CD4-positive, alpha-beta T cell (primary cell): ENCODE data around the gene DCLK1. TPM values are rescaled to one million over a fixed set of nuclear protein-coding genes. Genes with fewer than 3 reads are reported as not detected.

Experiments used
- ATAC-seq: fragments of 200-7000 bp; cut with Tn5 transposase; one replicate; pipeline ENCODE4 v1.10.0; 2022; ENCODE audit warnings: mild to moderate bottlenecking; ENCODE audit not compliant: poor library complexity
- CTCF ChIA-PET: fragments of 350-600 bp; sonication (Branson Sonifier 250); formaldehyde crosslinking; loops from one replicate; lab custom pipeline; 2021; ENCODE audit warnings: antibody characterized with exemption, inconsistent platforms; lab: Charles Lee
- POLR2A ChIA-PET: fragments of 350-600 bp; sonication (Branson Sonifier 250); formaldehyde crosslinking; loops from one replicate; lab custom pipeline; 2021; ENCODE audit warnings: antibody characterized with exemption, inconsistent platforms; lab: Charles Lee
- DNase-seq, 14 experiments: peaks; one replicate each; pipeline ENCODE4 v3.0.0-alpha.2; 2013 to 2020; ENCODE audit warnings: mixed read lengths in 2 of 14
- H3K27ac ChIP-seq, 2 donors: one replicate each; pipeline versions ENCODE4 v1.5.1 to v1.7.0; 2013; ENCODE audit warnings: low read length in 2 of 2, low read depth in 1 of 2, mild to moderate bottlenecking in 1 of 2
- H3K27me3 ChIP-seq, 2 experiments: 1 replicate in 1 of 2; 2 replicates in 1 of 2; pipeline versions ENCODE4 v1.6.1 to v1.7.0; 2013; ENCODE audit warnings: low read length in 2 of 2, control low read depth in 1 of 2, mild to moderate bottlenecking in 1 of 2, moderate library complexity in 1 of 2; ENCODE audit not compliant: insufficient read depth in 2 of 2, control insufficient read depth in 1 of 2
- H3K36me3 ChIP-seq: one replicate; pipeline ENCODE4 v1.6.1; 2013; ENCODE audit warnings: low read length, control low read depth; ENCODE audit not compliant: insufficient read depth
- H3K4me1 ChIP-seq: one replicate; pipeline ENCODE4 v1.6.1; 2013; ENCODE audit warnings: low read length, control low read depth; ENCODE audit not compliant: insufficient read depth
- H3K4me3 ChIP-seq: one replicate; pipeline ENCODE4 v1.5.1; 2013; ENCODE audit warnings: mild to moderate bottlenecking, low read length, moderate library complexity
- H3K9me3 ChIP-seq, 2 experiments: 1 replicate in 1 of 2; 2 replicates in 1 of 2; pipeline versions ENCODE4 v1.6.1 to v1.7.0; 2013; ENCODE audit warnings: low read length in 2 of 2, mild to moderate bottlenecking in 2 of 2, control low read depth in 1 of 2, moderate library complexity in 1 of 2; ENCODE audit not compliant: control insufficient read depth in 1 of 2, insufficient read depth in 1 of 2
- H3K27ac Mint-ChIP-seq: one replicate; pipeline ENCODE4 v1.8.0; 2020; ENCODE audit warnings: mixed read lengths
- H3K27me3 Mint-ChIP-seq: one replicate; pipeline ENCODE4 v1.8.0; 2021; ENCODE audit warnings: mixed read lengths
- H3K36me3 Mint-ChIP-seq: one replicate; pipeline ENCODE4 v1.8.0; 2021; ENCODE audit warnings: low read depth, mixed read lengths
- H3K4me1 Mint-ChIP-seq: one replicate; pipeline ENCODE4 v1.8.0; 2021; ENCODE audit warnings: low read depth, mixed read lengths
- H3K4me3 Mint-ChIP-seq: one replicate; pipeline ENCODE4 v1.8.0; 2020; ENCODE audit warnings: mild to moderate bottlenecking, mixed read lengths
- H3K9me3 Mint-ChIP-seq: one replicate; pipeline ENCODE4 v1.8.0; 2020; ENCODE audit warnings: mixed read lengths
- CTCF ChIP-seq: fragments of 200-600 bp; IDR thresholded peaks from one replicate; pipeline ENCODE4 v1.8.0; 2022; ENCODE audit warnings: antibody characterized with exemption, mild to moderate bottlenecking
- intact Hi-C, 2 experiments: fragments of 100-400 bp; cut with DNase I in 1 of 2; cut with micrococcal nuclease in 1 of 2; formaldehyde crosslinking; loops; one replicate each; pipeline versions ENCODE4 v1.15.1 to v1.9.0; 2023 to 2025; cut with DNase I, micrococcal nuclease
- total RNA-seq, 174 experiments: library from RNA in 2 of 174; stranded (reverse) in 2 of 174; gene quantifications; one replicate each; pipeline ENCODE4 v1.2.3 and lab custom pipeline; 2021 to 2026

The DCLK1 gene
- total RNA-seq, 2 experiments from 2014 or later, result not detected

- DNase-seq, result no peak
- no peaks in the 10 kb centered on the region for H3K36me3 Mint-ChIP-seq
- TF ChIP-seq CTCF, result no peak
- H3K27me3 ChIP-seq, result no peaks in the 10 kb centered on the region
- H3K27ac ChIP-seq, result no peak overlapping the region
- H3K4me1 ChIP-seq, result no peaks in the 10 kb centered on the region
- no peak for ATAC-seq
- no peak overlapping the region for H3K27ac Mint-ChIP-seq
- H3K9me3 Mint-ChIP-seq, result no peaks in the 10 kb centered on the region
- no peaks in the 10 kb centered on the region for H3K36me3 ChIP-seq
- POLR2A ChIA-PET, result no interaction called here
- H3K4me3 Mint-ChIP-seq, result no peak overlapping the region
- intact Hi-C loops, result no loop called here
- no peaks in the 10 kb centered on the region for H3K27me3 Mint-ChIP-seq
- no peaks in the 10 kb centered on the region for H3K4me1 Mint-ChIP-seq
- no peak overlapping the region for H3K4me3 ChIP-seq
- no peaks in the 10 kb centered on the region for H3K9me3 ChIP-seq
- CTCF ChIA-PET, result no interaction called here
These were observed 70.1 kb downstream of the DCLK1 start for GRCh38 chr13:36061054-36061453.

- Mint-ChIP-seq H3K4me3 (no peak overlapping the region), H3K4me1 (no peaks in the 10 kb centered on the region), H3K36me3 (no peaks in the 10 kb centered on the region), H3K27ac (no peak overlapping the region), H3K9me3 (no peaks in the 10 kb centered on the region), H3K27me3 (no peaks in the 10 kb centered on the region)
- Histone ChIP-seq H3K4me1 (no peaks in the 10 kb centered on the region), H3K36me3 (no peaks in the 10 kb centered on the region), H3K9me3 (no peaks in the 10 kb centered on the region), H3K4me3 (no peak overlapping the region), H3K27me3 (no peaks in the 10 kb centered on the region), H3K27ac (no peak overlapping the region)
- DNase-seq (no peak), ATAC-seq (no peak)
- POLR2A ChIA-PET, result no interaction called here
- intact Hi-C loops, result no loop called here
- no peak for TF ChIP-seq CTCF
- CTCF ChIA-PET, result no interaction called here
These were observed 71.9 kb downstream of the DCLK1 start for GRCh38 chr13:36059321-36059720.

GRCh38 chr13:36058116-36058515 lies 73.1 kb downstream of the DCLK1 start:
- Histone ChIP-seq H3K4me1 (no peaks in the 10 kb centered on the region), H3K27me3 (no peaks in the 10 kb centered on the region), H3K9me3 (no peaks in the 10 kb centered on the region), H3K27ac (no peak overlapping the region), H3K36me3 (no peaks in the 10 kb centered on the region), H3K4me3 (no peak overlapping the region)
- Mint-ChIP-seq H3K4me1 (no peaks in the 10 kb centered on the region), H3K4me3 (no peak overlapping the region), H3K9me3 (no peaks in the 10 kb centered on the region), H3K36me3 (no peaks in the 10 kb centered on the region), H3K27ac (no peak overlapping the region), H3K27me3 (no peaks in the 10 kb centered on the region)
- ATAC-seq, result no peak
- ChIA-PET POLR2A (no interaction called here), CTCF (no interaction called here)
- intact Hi-C loops, result no loop called here
- DNase-seq, result no peak
- TF ChIP-seq CTCF, result no peak
